Measurements from ENCODE around the gene EXD3. TPM values are rescaled to one million over a fixed set of nuclear protein-coding genes. Genes with fewer than 3 reads are reported as not detected.

EXD3 gene
- total and polyA plus RNA-seq, 2 of the 13 experiments (the other 11 are each of a cell fraction or from before 2014, with no cell fraction given): 2.7 to 4.8 TPM

GRCh38 chr9:137422604-137423513 is at the start of gene EXD3, which contains the start of gene NOXA1 (continued):
- TF ChIP-seq AHR (CRISPR knock-in tag; IDR thresholded peaks at IDR 0.05): no peak
- no peak for TF ChIP-seq ZNF569 (CRISPR knock-in tag; IDR thresholded peaks at IDR 0.05; ENCODE audit: borderline replicate concordance)
- peak; percentile 73 for TF ChIP-seq MED8 (CRISPR knock-in tag; IDR thresholded peaks at IDR 0.05; ENCODE audit: insufficient replicate concordance)
- no peak for TF ChIP-seq ZNF674 (CRISPR knock-in tag; IDR thresholded peaks at IDR 0.05; ENCODE audit: low read depth)
- peak; percentile 72 for TF ChIP-seq MTF1 (CRISPR knock-in tag; IDR thresholded peaks at IDR 0.05)
- TF ChIP-seq FOXO1 (CRISPR knock-in tag; IDR thresholded peaks at IDR 0.05): no peak; the same call in 1 of the 2 replicates
- TF ChIP-seq ZBED4 (CRISPR knock-in tag; IDR thresholded peaks at IDR 0.05; ENCODE audit: borderline replicate concordance): peak; percentile 88
- TF ChIP-seq SMAD9 (CRISPR knock-in tag; IDR thresholded peaks at IDR 0.05): no peak
- TF ChIP-seq ZNF446 (CRISPR knock-in tag; IDR thresholded peaks at IDR 0.05): peak; percentile 78; the same call in 1 of the 2 replicates
- TF ChIP-seq PHB2 (IDR thresholded peaks at IDR 0.05; ENCODE audit: partially characterized antibody): no peak
- no peak for TF ChIP-seq FOXO4 (CRISPR knock-in tag; conservative IDR thresholded peaks at IDR 0.05)
- TF ChIP-seq PRMT3 (CRISPR knock-in tag; IDR thresholded peaks at IDR 0.05; ENCODE audit: borderline replicate concordance, low read depth): no peak; the same call in 1 of the 2 replicates
- no peak for TF ChIP-seq MLX (CRISPR knock-in tag; IDR thresholded peaks at IDR 0.05)
- TF ChIP-seq POLR2AphosphoS5 (IDR thresholded peaks at IDR 0.05; ENCODE audit: low read depth, low read length): no peak
- TF ChIP-seq ZNF614 (CRISPR knock-in tag; IDR thresholded peaks at IDR 0.05; ENCODE audit: borderline replicate concordance): peak; percentile 84; the same call in 1 of the 2 replicates
- peak in 1 of 2 experiments; percentile 35; a peak in 1 of 4 replicates for TF ChIP-seq REST (IDR thresholded peaks at IDR 0.05; ENCODE audit: borderline replicate concordance in 1 of 2, low read depth in 1 of 2, low read length in 2 of 2)
- TF ChIP-seq HHEX (CRISPR knock-in tag; IDR thresholded peaks at IDR 0.05): no peak
